ENCODE data around the gene ZNF217.

- TF ChIP-seq EZH2phosphoT487 (IDR thresholded peaks at IDR 0.05; ENCODE audit: borderline replicate concordance, low read depth, low read length) (no peak), CTCF (conservative IDR thresholded peaks at IDR 0.05; ENCODE audit: low read length) (no peak)
These were observed 32.1 kb downstream of the ZNF217 start for GRCh38 chr20:53561505-53561904.

Data from OCI-LY7 (cell line).